Cardiac muscle cell (in vitro differentiated cells and primary cell): ENCODE measurements around the gene CUX1. TPM values are rescaled to one million over a fixed set of nuclear protein-coding genes. Genes with fewer than 3 reads are reported as not detected.
A peak's percentile ranks its signal among the peaks of the same experiment; 100 is the strongest.

ENCODE experiments used
- DNase-seq, 2 donors: peaks; one replicate each; pipeline versions ENCODE4 v3.0.0 to v3.0.0-alpha.2; 2010 to 2017; ENCODE audit warnings: low read depth in 1 of 2, low spot score in 1 of 2
- H3K27ac ChIP-seq: fragments of 200-600 bp; sonication (generic); 2 replicates; pipeline ENCODE4 v1.5.1; 2016
- H3K27me3 ChIP-seq: fragments of 200-600 bp; sonication (generic); 2 replicates; pipeline ENCODE4 v1.6.0; 2016; ENCODE audit warnings: control low read depth
- H3K36me3 ChIP-seq: fragments of 200-600 bp; sonication (generic); 2 replicates; pipeline ENCODE4 v1.5.1; 2016; ENCODE audit warnings: control low read depth
- H3K4me1 ChIP-seq: fragments of 200-600 bp; sonication (generic); 2 replicates; pipeline ENCODE4 v1.8.1; 2017; ENCODE audit warnings: low read depth, mild to moderate bottlenecking, mixed run types
- H3K4me3 ChIP-seq: fragments of 200-600 bp; sonication (generic); 2 replicates; pipeline ENCODE4 v1.5.1; 2016; ENCODE audit warnings: mild to moderate bottlenecking
- H3K9me3 ChIP-seq: fragments of 200-600 bp; sonication (generic); 2 replicates; pipeline ENCODE4 v1.5.1; 2017; ENCODE audit warnings: low read depth, mild to moderate bottlenecking, control low read depth
- CTCF ChIP-seq: IDR thresholded peaks from 2 replicates; pipeline ENCODE4 v1.5.1; 2012; ENCODE audit warnings: low read depth, mild to moderate bottlenecking, low read length
- polyA plus RNA-seq: library from polyadenylated mRNA; unstranded; fragments of >200 nt; fragmentation: Nextera tagmentation; extraction: Ambion mirVana; gene quantifications from 2 replicates; pipeline ENCODE4 v1.2.1, GENCODE V29; 2016
- total RNA-seq: library from RNA; depleted of rRNA; stranded (reverse); fragments of >200 nt; gene quantifications from 2 replicates; pipeline ENCODE4 v1.2.3, GENCODE V29; 2016

CUX1 gene
- total and polyA plus RNA-seq, 2 experiments from 2014 or later, result 67.7 to 85.3 TPM

- Histone ChIP-seq H3K36me3 (no peaks in the 10 kb centered on the region), H3K4me3 (peak overlapping the region; percentile 68), H3K27ac (no peak overlapping the region), H3K27me3 (peaks cover 8% of the 10 kb centered on the region), H3K4me1 (peaks cover 25% of the 10 kb centered on the region), H3K9me3 (no peaks in the 10 kb centered on the region)
- TF ChIP-seq CTCF, result peak; percentile 34
- peak; percentile 50 to 86 for DNase-seq
Measured at GRCh38 chr7:101814081-101814990, 3.1 kb upstream of the CUX1 start.

- peak; percentile 46 to 76 for DNase-seq
- H3K9me3 ChIP-seq, result no peaks in the 10 kb centered on the region
- no peaks in the 10 kb centered on the region for H3K36me3 ChIP-seq
- H3K27me3 ChIP-seq, result peaks cover 8% of the 10 kb centered on the region
- no peak overlapping the region for H3K27ac ChIP-seq
- TF ChIP-seq CTCF, result peak; percentile 23
- H3K4me1 ChIP-seq, result peaks cover 34% of the 10 kb centered on the region
- peak overlapping the region; percentile 68 for H3K4me3 ChIP-seq
Measured at GRCh38 chr7:101814991-101815825, 2.2 kb upstream of the CUX1 start.

- Histone ChIP-seq H3K27me3 (peaks cover 8% of the 10 kb centered on the region), H3K9me3 (no peaks in the 10 kb centered on the region), H3K4me1 (peaks cover 41% of the 10 kb centered on the region), H3K36me3 (no peaks in the 10 kb centered on the region), H3K4me3 (peak overlapping the region; percentile 68), H3K27ac (peak overlapping the region; percentile 69)
- peak; percentile 89 to 92 for DNase-seq
- no peak for TF ChIP-seq CTCF
Measured at GRCh38 chr7:101815826-101816594, 1.4 kb upstream of the CUX1 start.

GRCh38 chr7:101816595-101817470 is 593 bp upstream of the CUX1 start:
- no peak for TF ChIP-seq CTCF
- DNase-seq, result peak; percentile 56 to 83

More at GRCh38 chr7:101816595-101817470, 593 bp upstream of the CUX1 start:
- H3K4me1 ChIP-seq, result peaks cover 37% of the 10 kb centered on the region
- H3K9me3 ChIP-seq, result no peaks in the 10 kb centered on the region
- H3K27ac ChIP-seq, result peak overlapping the region; percentile 40
- H3K36me3 ChIP-seq, result no peaks in the 10 kb centered on the region
- peaks cover 8% of the 10 kb centered on the region for H3K27me3 ChIP-seq
- H3K4me3 ChIP-seq, result peak overlapping the region; percentile 97
